Fibroblast of villous mesenchyme (primary cell): ENCODE data around the gene HTT. TPM values are rescaled to one million over a fixed set of nuclear protein-coding genes. Genes with fewer than 3 reads are reported as not detected.

ENCODE experiments used
- DNase-seq: peaks from one replicate; pipeline ENCODE4 v3.0.0-alpha.2; 2010; ENCODE audit warnings: low read depth
- H3K4me3 ChIP-seq: 2 replicates; pipeline ENCODE4 v1.5.1; 2011; ENCODE audit warnings: low read depth, mild to moderate bottlenecking, low read length
- total RNA-seq: library from RNA; depleted of rRNA; stranded (reverse); fragments of >200 nt; gene quantifications from 2 replicates; pipeline ENCODE4 v1.2.3, GENCODE V29; 2012
- TF ChIP-seq, protein P1 (sequence below): IDR thresholded peaks from 2 replicates; pipeline ENCODE4 v1.5.1; 2012; ENCODE audit warnings: low read depth, mild to moderate bottlenecking, low read length; ENCODE audit not compliant: insufficient read depth

HTT gene
- total RNA-seq, 1 donor: 65.2 TPM

DNA sequence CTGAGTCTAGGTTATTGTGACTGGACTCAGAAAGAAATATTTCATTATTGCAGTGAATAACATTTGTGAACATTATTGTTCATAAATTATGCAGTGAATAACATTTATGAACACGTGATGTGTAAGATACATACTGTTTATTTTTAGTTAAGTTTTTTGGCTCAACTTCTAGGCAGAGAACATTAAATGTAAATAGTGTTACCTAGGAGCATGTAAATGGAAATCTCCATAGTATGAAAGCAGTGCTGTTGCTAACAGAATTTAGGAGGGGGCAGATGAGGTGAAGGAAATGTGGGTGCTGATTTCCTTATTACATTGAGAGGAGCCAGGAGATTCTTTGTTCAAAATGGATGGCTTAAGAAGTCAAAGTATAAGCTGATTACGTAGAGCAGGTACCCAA is 45.0 kb downstream of the HTT start:
- TF ChIP-seq, protein P1, sequence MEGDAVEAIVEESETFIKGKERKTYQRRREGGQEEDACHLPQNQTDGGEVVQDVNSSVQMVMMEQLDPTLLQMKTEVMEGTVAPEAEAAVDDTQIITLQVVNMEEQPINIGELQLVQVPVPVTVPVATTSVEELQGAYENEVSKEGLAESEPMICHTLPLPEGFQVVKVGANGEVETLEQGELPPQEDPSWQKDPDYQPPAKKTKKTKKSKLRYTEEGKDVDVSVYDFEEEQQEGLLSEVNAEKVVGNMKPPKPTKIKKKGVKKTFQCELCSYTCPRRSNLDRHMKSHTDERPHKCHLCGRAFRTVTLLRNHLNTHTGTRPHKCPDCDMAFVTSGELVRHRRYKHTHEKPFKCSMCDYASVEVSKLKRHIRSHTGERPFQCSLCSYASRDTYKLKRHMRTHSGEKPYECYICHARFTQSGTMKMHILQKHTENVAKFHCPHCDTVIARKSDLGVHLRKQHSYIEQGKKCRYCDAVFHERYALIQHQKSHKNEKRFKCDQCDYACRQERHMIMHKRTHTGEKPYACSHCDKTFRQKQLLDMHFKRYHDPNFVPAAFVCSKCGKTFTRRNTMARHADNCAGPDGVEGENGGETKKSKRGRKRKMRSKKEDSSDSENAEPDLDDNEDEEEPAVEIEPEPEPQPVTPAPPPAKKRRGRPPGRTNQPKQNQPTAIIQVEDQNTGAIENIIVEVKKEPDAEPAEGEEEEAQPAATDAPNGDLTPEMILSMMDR: no peak
- no peak overlapping the region for H3K4me3 ChIP-seq
- peak; percentile 51 for DNase-seq

DNA sequence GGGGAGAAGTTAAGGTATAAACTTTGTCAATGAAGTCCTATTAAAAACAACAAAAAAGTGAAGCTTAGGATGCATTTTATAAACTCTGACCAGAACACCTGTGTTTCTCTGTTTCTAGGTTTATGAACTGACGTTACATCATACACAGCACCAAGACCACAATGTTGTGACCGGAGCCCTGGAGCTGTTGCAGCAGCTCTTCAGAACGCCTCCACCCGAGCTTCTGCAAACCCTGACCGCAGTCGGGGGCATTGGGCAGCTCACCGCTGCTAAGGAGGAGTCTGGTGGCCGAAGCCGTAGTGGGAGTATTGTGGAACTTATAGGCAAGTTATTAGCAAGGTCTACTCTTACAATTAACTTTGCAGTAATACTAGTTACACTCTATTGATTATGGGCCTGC is 46.6 kb downstream of the HTT start:
- TF ChIP-seq, protein P1: no peak
- no peak overlapping the region for H3K4me3 ChIP-seq
- DNase-seq: peak; percentile 59

DNA sequence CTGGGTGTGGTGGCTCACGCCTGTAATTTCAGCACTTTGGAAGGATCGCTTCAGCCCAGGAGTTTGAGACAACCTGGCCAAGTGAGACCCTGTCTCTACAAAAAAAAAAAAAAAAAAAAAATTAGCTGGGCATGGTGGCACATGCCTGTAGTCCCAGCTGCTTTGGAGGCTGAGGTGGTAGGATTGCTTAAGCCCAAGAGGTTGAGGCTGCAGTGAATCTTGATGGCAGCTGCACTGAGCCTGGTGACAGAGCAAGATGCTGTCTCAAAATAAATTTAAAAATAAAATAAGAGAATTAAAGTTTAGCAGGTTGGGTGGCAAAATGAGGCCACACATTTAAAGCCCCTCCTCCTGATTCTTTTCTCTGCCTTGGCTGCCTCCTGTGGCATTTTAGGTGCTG is 47.1 kb downstream of the HTT start:
- no peak overlapping the region for H3K4me3 ChIP-seq
- TF ChIP-seq, protein P1: no peak
- no peak for DNase-seq

DNA sequence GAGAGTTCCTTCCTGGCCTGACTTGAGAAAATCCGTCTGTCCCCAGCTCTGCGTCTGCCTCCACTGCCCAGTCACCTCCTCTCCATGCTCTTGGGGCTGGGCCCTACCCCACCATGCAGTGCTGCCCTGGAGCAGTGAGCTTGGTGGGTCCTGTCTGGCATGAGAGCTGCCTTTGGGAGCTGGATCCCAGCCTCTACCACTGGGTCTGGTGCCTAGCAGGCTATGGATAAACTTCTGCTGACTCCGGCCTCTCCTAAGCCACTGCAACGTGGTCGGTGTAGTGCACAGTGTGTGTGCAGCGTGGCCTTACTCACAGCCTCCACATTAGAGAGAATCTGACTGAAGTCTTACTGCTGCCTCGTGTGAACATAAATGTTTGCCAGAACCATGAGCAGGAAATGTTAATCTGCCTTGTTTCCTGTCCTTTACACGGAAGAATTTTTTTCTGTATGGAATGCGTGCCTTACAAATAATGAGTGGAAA is 47.6 kb downstream of the HTT start:
- DNase-seq: peak; percentile 94
- TF ChIP-seq, protein P1: no peak
- no peak overlapping the region for H3K4me3 ChIP-seq

DNA sequence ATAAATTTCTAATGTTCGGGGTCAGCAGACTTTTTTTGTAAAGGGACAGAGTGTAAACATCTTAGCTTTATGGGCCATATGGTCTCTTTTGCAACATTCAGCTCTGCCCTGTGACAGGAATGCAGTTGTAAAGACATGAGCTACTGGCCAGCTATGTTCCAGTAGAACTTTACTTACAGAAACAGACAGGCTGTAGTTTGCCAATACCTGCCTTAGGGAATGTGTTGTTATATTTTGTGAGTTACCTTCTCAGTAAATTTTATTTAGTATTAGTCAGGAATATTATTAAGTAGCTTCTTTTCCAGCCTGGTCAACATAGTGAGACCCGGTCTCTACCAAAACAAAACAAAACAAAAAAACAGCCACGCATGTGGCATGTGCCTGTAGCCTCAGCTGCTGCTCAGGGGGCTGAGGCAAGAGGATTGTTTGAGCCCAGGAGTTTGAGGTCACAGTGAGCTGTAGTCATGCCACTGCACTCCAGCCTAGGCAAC is 48.7 kb downstream of the HTT start:
- no peak overlapping the region for H3K4me3 ChIP-seq
- peak; percentile 98 for DNase-seq
- TF ChIP-seq, protein P1: no peak

DNA sequence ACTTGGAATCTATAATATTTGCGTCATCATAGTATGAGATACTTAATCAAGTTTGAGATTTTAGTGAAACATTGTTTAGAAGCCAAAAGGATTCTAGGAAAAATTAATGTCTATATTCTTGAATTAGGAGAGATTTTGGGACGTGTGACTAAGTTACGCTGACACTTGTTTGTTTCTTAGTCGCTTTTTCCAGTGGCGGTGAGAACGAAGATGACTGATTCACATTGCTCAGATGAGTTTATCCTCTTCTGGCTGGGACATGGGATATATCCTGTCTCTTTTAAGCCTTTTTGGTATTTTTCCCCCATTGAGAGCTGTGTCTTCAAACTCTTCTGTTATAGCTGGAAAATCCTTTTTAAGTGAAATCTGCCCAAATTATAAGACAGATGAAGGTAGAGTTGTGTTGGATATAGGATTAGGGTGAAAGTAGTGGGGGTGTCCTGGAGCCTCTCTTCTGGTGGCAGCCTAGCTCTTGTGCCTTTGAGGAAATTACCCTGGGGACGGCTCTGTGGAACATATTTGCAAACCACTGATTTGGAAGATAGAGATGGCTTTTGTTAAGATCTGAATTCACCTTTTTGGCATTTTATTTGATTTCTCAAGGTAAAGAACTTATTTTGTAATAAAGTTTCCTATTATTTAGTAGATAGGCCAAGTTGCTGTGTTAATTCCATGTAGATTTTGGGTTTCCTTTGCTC is 49.7 kb downstream of the HTT start:
- TF ChIP-seq, protein P1: no peak
- H3K4me3 ChIP-seq: no peak overlapping the region
- peak; percentile 50 for DNase-seq

DNA sequence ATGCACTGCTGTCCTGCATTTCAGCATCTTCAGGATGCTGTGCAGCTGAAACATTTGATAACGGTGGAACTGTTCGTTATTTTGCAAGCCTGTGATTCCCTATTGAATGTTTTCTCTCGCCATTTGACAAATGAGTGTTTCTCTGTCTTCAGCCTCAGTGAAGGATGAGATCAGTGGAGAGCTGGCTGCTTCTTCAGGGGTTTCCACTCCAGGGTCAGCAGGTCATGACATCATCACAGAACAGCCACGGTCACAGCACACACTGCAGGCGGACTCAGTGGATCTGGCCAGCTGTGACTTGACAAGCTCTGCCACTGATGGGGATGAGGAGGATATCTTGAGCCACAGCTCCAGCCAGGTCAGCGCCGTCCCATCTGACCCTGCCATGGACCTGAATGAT is 52.6 kb downstream of the HTT start:
- no peak overlapping the region for H3K4me3 ChIP-seq
- TF ChIP-seq, protein P1: no peak
- no peak for DNase-seq
